ENCODE results near the gene PRKX.
"Not testable (repeated sequence)": the region's sequence is repeated elsewhere in the genome, so short reads cannot be mapped to it uniquely, and the experiment has no call there.

PRKX gene

DNA sequence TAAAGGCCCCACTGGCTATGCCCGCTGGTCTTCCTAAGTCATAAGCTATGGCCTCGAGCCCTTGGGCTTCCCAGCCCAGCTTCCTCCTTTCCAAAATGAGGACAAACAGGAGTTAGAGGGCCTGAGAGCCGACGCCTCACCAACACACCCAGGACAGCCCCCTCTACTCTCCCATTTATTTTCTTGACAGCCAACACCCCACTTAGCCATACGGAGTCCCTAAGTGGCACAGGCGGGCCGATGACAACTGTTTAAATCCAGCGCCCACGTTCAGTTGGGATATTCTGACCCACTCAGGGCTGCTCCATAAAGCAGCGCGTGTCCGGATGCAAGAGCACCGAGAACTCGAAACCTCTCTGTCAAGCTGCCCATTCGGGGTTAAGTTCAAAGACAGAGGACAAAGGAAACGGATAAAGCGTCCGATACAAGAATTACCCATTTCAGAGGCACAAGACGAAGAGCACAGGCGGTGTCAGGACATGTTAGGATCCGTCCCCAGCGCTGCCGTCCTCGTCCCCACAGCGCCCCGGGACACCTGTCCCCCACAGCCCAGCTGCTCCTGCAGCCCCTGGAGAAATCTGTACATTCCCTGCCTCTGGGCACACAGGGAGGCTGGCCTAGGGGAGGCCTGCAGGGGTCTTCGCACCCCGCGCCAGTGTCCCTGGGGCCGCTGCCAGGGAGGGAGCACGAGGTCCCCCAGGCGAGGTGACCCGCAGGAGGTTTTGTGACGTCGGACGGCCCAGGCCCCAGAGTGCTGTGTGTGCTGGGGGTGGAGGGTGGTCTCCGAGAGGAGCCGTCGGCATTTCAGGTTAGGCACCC, 1.2 kb downstream of the PRKX start:
- in situ Hi-C loops (cut with MboI; ENCODE audit: low sequenced_read_pairs), result no loop called here

- in situ Hi-C loops (cut with MboI; ENCODE audit: low sequenced_read_pairs), result no loop called here
Observed at GRCh38 chrX:3711331-3711917, 2.0 kb downstream of the PRKX start.

GRCh38 chrX:3707673-3708274, 5.7 kb downstream of the PRKX start:
- in situ Hi-C loops (cut with MboI; ENCODE audit: low sequenced_read_pairs), result not testable (repeated sequence)

DNA sequence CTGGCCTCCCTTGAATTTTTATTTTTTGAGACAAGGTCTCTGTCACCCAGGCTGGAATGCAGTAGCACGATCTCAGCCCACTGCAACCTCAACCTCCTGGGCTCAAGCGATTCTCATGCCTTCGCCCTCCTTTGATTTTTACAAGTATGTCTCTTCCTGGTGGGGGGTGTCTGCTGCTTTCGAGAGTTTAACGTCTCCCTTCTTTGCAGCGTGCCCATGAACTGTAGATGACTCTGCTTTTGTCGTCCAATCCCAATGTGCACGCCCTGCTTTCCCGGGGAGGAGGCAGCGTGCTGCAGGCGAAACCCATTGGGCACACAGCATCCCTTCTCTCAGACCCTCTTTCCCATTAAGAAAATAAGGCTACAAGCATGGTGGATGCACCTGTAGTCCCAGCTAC, 7.0 kb downstream of the PRKX start:
- in situ Hi-C loops (cut with MboI; ENCODE audit: low sequenced_read_pairs), result no loop called here

DNA sequence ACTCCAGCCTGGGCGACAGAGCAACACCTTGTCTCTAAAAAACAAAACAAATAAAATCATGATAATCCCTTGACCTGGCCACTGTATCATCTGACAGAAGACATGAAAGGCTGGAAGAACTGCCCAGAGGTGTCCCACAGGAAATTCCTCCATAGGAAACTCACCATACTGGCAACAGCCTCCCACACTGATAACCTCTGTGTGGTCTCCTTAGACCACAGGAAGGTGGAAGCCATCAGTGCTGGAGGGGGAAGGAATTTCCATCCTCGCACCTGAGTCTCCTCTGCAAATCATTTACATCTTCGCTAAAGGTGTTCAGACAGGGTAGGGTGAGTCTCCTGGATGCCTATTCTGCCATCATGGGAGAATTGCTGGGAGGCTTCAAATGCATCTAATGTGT, 10.2 kb downstream of the PRKX start:
- in situ Hi-C loops (cut with MboI; ENCODE audit: low sequenced_read_pairs), result not testable (repeated sequence)

DNA sequence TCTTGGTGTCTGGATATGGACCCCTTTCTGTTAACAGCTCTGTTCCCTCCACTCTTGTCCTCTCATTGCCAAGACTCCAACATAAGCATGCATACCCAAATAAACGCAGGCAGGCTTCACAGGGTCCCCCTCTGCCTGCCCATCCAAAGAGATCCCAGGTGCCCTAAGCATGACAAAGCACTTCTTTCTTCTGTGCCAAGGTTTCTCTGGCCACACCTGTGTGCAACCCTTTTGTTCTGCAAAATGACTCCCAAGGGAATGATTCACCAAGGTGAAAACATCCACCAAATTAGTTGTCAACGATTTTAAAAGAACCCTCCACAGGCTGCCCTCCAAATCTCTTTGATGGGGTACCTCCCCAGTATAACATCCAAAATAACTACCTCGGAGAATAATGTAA, 11.4 kb downstream of the PRKX start:
- in situ Hi-C loops (cut with MboI; ENCODE audit: low sequenced_read_pairs), result not testable (repeated sequence)

GRCh38 chrX:3701445-3701928, 12.0 kb downstream of the PRKX start:
- in situ Hi-C loops (cut with MboI; ENCODE audit: low sequenced_read_pairs), result not testable (repeated sequence)

DNA sequence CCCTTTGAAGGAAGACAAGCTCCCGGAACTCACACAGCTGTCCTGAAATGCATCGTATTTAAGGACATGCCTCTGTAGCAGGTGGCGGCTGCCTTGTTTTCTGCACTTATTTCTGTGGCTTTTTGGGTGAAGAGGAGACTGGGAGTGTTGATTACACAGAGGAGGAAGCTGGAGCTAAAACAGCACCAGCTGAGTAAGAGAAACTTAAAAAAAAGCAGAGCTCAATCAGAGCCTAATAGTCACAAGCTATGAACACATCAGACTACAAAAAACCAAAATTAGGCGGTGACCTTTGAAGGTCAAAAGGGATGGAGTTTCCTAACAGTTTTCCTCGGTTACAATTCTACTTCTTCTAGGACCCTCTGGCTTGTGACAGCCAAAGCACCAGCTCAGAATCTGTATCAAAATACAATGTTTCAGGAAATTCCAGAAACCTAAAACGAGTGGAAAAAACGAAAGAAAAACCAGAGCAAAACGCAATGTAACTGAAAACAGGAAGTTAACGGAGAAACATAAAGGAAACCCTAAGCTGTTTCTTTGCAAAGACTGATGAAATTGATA, 13.5 kb downstream of the PRKX start:
- in situ Hi-C loops (cut with MboI; ENCODE audit: low sequenced_read_pairs), result no loop called here

DNA sequence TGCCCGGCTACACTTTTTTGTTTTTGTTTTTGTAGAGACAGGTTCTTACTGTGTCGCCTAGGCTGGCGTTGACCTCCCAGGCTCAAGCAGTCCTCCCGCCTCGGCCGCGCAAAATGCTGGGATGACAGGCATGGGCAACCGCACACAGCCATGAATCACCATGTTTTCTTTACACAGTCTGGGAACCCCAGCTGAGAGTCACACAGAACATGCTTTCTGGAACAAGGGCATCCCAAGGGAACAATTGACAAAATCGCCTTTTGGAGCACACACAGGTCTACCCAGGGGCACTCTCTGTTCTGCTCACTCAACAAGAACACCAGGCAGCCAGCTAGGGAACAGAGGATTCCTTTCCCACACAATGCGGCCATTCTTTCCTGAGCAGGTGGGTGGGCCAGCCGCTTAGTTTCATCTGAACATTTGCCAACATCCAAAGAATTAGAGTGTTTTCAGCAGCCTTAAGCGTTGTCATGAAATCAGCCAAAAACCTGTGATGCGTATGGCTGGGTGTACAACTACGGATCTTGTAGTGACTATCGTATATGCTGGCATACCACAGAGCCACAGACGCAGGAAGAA, 15.7 kb downstream of the PRKX start:
- in situ Hi-C loops (cut with MboI; ENCODE audit: low sequenced_read_pairs), result no loop called here

DNA sequence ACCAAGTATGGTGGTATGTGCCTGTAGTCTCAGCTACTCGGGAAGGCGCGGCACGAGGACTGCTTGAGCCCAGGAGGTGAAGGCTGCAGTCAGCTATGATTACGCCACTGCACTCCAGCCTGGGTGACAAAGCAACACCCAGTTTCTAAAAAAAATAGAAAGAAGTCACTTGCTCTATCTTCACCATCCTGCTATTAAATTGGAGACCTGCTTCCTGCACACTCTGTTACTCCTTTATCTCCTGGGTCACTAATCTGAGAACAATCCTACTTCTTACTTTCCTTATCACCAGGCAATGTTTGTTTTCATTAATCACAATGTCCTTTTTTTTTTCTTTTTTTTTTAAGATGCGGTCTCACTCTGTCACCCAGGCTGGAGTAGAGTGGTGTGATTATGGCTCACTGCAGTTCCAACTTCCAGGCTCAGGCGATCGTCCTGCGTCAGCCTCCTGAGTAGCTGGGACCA, 16.2 kb downstream of the PRKX start:
- in situ Hi-C loops (cut with MboI; ENCODE audit: low sequenced_read_pairs), result no loop called here

DNA sequence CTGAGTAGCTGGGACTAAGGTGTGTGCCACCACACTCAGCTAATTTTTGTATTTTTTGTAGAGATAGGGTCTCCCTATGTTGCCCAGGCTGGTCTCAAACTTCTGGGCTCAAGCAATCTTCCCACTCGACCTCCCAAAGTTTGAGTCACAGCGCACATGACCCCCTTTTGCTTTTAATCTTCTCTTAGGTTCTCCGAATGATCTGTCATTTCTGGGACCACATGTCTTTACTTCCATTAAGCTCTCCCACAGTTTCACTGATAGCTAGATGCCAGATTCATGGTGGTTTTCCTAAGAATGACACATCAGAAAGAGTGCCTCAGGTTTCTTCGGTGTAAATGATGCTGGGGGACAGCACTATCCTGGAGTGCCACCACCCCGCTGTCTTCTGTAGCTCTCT, 17.9 kb downstream of the PRKX start:
- in situ Hi-C loops (cut with MboI; ENCODE audit: low sequenced_read_pairs), result no loop called here

- in situ Hi-C loops (cut with MboI; ENCODE audit: low sequenced_read_pairs), result no loop called here
Observed at GRCh38 chrX:3690140-3690539, 23.3 kb downstream of the PRKX start.

- in situ Hi-C loops (cut with MboI; ENCODE audit: low sequenced_read_pairs), result not testable (repeated sequence)
Observed at GRCh38 chrX:3683236-3683635, 30.2 kb downstream of the PRKX start.

DNA sequence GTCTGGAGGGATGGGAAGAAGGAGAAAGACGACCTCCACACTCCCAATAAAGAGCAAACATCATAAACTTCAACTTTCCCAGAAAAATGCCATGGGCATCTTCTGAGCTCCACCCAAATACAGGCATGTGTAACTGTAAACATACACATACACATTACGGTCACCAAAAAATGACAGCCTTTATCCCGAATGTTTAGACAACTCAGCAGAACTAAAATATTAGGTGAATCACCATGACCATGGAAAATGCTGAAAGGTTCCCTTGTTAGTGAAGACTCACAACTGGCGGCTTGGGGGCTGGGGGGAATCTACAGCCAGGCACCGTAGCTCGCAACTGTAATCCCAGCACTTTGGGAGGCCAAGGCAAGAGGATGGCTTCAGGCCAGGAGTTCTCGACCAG, 33.0 kb downstream of the PRKX start:
- in situ Hi-C loops (cut with MboI; ENCODE audit: low sequenced_read_pairs), result no loop called here

DNA sequence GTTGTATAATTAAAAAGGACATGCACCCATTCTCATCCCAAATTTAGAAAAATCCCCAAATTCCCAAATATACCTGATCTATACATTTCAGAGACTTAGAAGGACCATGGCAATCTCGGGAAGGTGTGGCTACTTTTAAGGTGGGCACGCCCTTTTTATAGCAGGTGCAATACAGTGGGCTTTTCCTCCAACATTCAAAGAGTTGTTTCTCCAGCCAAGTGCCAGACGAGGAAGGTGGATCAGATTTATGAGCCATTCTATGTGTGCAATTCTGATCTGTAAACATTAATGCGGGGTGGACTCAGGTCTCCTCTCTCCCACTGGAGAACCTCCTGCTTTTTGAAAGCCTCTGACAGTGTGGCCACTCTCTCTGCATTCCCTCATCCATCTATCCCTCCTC, 33.8 kb downstream of the PRKX start:
- in situ Hi-C loops (cut with MboI; ENCODE audit: low sequenced_read_pairs), result no loop called here

DNA sequence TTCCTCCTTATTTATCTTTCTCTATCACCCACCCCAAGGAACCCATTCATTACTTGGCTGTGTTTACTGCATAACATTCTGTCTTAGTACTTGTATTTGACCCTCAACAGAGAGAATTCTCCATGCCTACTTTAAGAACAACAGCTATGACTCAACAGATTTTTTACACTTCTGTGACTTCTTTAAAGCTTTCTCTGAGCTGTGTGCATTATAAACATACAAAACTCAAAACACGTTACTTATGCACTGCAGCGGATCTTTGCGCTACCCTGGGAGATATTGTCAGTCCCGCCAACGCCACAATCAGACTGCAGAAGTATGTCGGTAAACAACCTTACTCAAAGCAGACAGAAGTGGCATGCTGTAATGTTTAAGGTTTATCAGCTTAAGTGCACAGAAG, 35.1 kb downstream of the PRKX start:
- in situ Hi-C loops (cut with MboI; ENCODE audit: low sequenced_read_pairs), result no loop called here

- in situ Hi-C loops (cut with MboI; ENCODE audit: low sequenced_read_pairs), result no loop called here
Observed at GRCh38 chrX:3674881-3675280, 38.6 kb downstream of the PRKX start.

DNA sequence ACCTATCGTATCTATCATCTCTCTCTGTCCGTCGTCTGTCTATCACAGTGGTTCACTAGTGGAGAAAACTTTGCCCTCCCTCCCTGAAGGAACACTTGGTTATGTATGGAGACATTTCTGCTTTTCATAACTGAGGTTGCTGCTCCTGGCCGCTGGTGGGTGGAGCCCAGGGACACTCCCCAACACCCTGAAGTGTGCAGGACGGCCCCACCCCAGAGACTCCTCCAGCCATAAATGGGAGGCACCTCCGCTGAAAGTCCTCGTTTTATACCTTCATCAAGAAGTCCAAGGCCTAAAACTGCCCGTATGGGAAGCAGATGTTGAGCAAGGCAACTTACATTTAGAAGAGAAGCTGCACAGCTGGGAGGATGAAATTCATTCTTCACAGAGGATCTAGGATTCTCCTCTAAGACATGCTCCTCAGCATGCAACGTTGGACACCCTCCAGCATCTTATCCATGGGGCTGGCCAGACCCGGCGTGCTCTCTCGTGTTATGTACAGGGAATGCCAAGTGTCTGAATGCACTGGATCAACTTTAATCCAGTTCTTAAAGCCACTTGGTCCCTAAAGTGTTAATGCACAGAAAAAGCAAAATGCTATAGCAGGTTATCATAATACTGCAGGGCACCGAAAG, 43.5 kb downstream of the PRKX start:
- in situ Hi-C loops (cut with MboI; ENCODE audit: low sequenced_read_pairs), result no loop called here

- in situ Hi-C loops (cut with MboI; ENCODE audit: low sequenced_read_pairs), result no loop called here
Observed at GRCh38 chrX:3666975-3667374, 46.5 kb downstream of the PRKX start.

DNA sequence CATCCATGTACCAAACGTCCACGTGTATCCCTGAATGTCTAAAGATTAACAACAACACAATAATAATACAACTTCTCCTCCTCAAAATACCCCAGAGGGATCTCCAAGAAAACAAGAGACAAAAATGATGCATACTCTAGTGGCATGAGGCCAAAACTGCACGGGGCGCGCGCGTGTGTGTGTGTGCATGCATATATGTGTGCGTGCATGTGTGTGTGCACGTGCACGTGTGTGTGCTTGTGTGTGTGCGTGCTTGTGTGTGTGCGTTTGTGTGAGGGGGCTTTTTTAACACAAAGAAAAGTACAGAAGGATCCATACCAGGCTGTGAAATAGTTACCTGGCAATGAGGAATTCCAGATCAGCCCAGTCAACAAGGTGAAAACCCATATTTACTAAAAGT, 48.5 kb downstream of the PRKX start:
- in situ Hi-C loops (cut with MboI; ENCODE audit: low sequenced_read_pairs), result no loop called here

All from HL-60/S4 treated with phorbol 12-myristate 13-acetate at 8.2 ng/mL for 4 days and 3 days (cell line).